Activated T-helper 1 cell treated with anti-CD3 and anti-CD28 coated beads, Interleukin-2, amount 50 U/mL, for 16 hours (primary cell): Measurements from ENCODE around the gene PELI3.

Experiments
- DNase-seq, 2 donors: peaks; one replicate each; pipeline ENCODE4 v3.0.0-alpha.2; 2020; ENCODE audit warnings: low read depth in 1 of 2, low spot score in 1 of 2

Gene PELI3

GRCh38 chr11:66497206-66497605 lies 30.5 kb downstream of the PELI3 start:
- DNase-seq = no peak

GRCh38 chr11:66498506-66498905 lies 31.8 kb downstream of the PELI3 start:
- DNase-seq = no peak

GRCh38 chr11:66505276-66505816 lies 38.6 kb downstream of the PELI3 start:
- no peak for DNase-seq

GRCh38 chr11:66509131-66509561 lies 42.4 kb downstream of the PELI3 start:
- DNase-seq = no peak

- peak; percentile 66 to 77 for DNase-seq
Measured at GRCh38 chr11:66510271-66510989, 43.7 kb downstream of the PELI3 start, which contains the start of gene BBS1. TSS of gene BBS1 (plus strand) at chr11:66510635. CDS start at chr11:66510660, 25 bp downstream.

- no peak for DNase-seq
Measured at GRCh38 chr11:66510990-66511339, 44.3 kb downstream of the PELI3 start.

- no peak for DNase-seq
Measured at GRCh38 chr11:66523611-66524010, 56.9 kb downstream of the PELI3 start.

GRCh38 chr11:66524304-66525040 lies 57.8 kb downstream of the PELI3 start:
- DNase-seq = no peak
